Endothelial cell of umbilical vein (primary cell): Measurements from ENCODE around the gene PIEZO2.
"Not testable (repeated sequence)": the region's sequence is repeated elsewhere in the genome, so short reads cannot be mapped to it uniquely, and the experiment has no call there.

ENCODE experiments used
- CTCF ChIP-seq, 2 donors: IDR thresholded peaks; 1 replicate in 1 of 2; 2 replicates in 1 of 2; pipeline ENCODE4 v1.5.1; 2011; ENCODE audit warnings: low read length in 2 of 2, mild to moderate bottlenecking in 2 of 2, moderate library complexity in 2 of 2, control low read depth in 1 of 2, inconsistent platforms in 1 of 2, low read depth in 1 of 2; ENCODE audit not compliant: insufficient read depth in 1 of 2; ENCODE audit errors: extremely low read depth in 1 of 2
- POLR2A ChIP-seq: IDR thresholded peaks from 2 replicates; pipeline ENCODE4 v1.6.1; 2012; ENCODE audit warnings: low read depth, mild to moderate bottlenecking, control low read depth, low read length
- POLR2AphosphoS5 ChIP-seq: IDR thresholded peaks from 2 replicates; pipeline ENCODE4 v1.6.1; 2012; ENCODE audit warnings: low read depth, mild to moderate bottlenecking, control low read depth, low read length, moderate library complexity; ENCODE audit not compliant: insufficient read depth
- TF ChIP-seq, protein P1 (sequence below): IDR thresholded peaks from 2 replicates; pipeline ENCODE4 v1.6.1; 2011; ENCODE audit not compliant: insufficient read depth, insufficient read length

DNA sequence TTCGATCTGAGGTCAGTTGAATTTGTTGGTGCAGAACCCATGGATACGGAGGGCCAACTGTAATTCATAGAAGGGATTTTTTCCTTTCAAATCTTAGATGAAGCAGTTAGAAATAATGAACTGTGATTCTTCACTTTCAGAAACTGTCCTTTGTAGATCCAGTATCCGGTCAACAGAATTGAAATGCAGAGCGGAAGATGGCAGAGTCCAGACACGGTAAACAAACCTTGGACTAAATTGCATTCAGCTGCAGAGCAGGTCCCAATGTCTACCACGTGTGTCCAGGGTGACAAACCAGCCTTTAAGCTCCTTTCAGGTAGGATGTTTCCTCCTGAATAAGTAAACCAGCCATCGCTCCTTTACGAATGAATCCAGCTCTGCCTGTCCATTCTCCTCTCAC is 234.8 kb downstream of the PIEZO2 start:
- TF ChIP-seq POLR2A; CTCF (IDR thresholded peaks at IDR 0.05; ENCODE audit: extremely low read depth in 1 of 2, insufficient read depth in 1 of 2, low read depth in 1 of 2, low read length in 2 of 2); POLR2AphosphoS5: not testable (repeated sequence)
- TF ChIP-seq, protein P1, sequence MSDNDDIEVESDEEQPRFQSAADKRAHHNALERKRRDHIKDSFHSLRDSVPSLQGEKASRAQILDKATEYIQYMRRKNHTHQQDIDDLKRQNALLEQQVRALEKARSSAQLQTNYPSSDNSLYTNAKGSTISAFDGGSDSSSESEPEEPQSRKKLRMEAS = not testable (repeated sequence)
